Measurements from ENCODE around the gene PAQR7. TPM values are rescaled to one million over a fixed set of nuclear protein-coding genes. Genes with fewer than 3 reads are reported as not detected.

PAQR7 gene, protein sequence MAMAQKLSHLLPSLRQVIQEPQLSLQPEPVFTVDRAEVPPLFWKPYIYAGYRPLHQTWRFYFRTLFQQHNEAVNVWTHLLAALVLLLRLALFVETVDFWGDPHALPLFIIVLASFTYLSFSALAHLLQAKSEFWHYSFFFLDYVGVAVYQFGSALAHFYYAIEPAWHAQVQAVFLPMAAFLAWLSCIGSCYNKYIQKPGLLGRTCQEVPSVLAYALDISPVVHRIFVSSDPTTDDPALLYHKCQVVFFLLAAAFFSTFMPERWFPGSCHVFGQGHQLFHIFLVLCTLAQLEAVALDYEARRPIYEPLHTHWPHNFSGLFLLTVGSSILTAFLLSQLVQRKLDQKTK
- 4.4 to 5.8 TPM (median 4.8 TPM) in 5 replicates for total RNA-seq (2022; extraction: Qiagen RNA extraction; ENCODE audit: low read depth)

GRCh38 chr1:25875154-25875855 is at the start of gene PAQR7:
PAQR7 (minus strand) TSS chr1:25875708; CDS start chr1:25863839, 11,869 bp downstream.

DNA sequence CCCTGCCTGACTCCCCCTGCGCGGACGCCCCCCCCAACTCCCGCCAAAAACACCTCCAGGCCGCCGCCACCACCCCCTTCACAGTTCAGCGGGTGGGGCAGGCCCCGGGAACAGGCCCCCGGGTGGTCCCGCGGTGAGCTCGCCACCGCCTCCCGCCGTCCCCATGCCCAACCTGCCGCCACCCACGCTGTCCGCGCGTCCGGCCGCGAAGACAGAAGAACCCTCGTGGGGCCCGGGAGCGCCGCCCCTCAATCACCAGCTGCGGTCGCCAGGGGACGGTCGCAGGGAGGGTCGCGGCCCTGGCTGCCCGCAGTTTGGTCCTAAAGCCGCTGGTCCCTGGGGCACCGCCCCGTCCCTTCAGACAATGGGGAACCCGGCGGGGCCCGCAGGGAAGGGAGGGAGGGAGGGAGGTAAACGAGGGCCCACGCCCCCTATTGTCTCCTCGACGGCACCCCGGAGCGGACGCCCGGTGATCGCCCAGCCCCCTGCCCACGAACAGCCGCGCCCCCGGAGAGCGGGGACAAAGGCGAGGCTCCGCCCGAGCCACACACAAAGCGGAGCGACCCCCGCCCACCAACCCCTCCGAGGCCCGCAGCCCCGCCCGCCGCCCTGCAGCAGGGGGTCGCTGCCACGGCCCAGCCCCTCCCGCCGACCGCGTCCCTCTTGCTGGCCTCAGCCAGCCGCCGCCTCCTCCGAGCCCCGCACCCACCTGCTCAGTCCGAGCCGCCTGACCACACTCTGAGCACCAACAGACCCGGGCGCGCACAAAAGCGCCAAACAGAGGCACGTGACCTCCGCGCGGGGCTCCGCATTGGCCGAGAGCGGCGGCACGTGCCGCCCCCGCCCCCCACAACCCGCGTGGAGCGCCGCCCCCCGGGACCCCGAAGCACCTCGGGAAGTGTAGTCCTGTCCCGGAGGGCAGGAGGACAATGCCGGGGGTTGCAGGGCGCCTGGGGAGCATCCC is 30.5 kb upstream of the PAQR7 start, which contains the start of gene STMN1:
Gene STMN1 (minus strand): TSS at position 740 of the 964 bp plus-strand sequence. CDS start 1,743 bp downstream, outside the sequence.

DNA sequence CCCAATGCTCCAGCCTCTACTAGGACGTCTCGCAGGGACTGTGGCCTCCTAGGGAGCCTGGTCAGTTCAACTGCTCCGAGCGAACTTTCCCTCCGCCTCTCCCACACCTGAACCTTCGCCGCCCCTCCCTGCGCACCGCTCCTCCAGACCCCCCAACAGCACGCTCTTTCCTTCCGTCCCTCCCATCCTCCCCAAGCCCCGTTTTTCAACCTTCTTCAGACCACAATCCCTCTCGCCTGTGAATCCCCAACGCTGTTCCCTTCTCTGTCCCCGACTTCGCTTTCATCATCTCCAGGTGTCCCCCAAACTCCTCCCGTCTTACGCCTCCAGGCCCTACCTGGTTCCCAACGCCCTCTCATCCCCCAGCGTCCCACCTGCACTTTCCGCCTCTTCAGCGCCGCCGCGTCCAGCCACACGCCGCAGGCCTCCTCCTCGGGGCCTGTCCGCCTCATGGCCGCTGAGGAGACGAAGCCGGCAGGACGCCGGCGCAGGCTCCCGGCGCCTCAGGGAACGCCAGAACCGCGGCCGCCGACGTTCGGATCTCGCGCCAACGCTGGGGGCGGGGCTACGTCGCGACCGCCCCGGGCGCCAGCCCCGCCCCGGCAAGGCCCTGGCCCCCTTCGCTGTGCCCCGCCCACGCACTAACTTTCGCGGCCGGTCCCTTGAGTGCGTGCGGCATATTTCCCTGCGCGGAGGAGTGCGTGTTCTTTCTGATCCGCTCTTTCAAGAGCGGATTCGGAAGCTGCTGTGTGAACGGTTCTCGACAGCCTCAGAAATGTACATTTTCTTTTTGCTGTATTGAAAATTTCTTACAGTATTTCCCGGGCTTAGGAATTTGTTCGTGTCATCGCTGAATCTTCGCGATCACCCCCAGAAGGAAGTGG is 16.4 kb downstream of the PAQR7 start, which contains the start of gene AUNIP:
Gene AUNIP (minus strand): TSS at position 552 of the 884 bp plus-strand sequence. CDS start 100 bp downstream, at position 452.

GRCh38 chr1:25819491-25820246 is 55.8 kb downstream of the PAQR7 start, which contains the start of gene MTFR1L:
MTFR1L (plus strand) TSS chr1:25819954; CDS start chr1:25823105, 3,151 bp downstream.

Other genes starting within 250 kb of the PAQR7 start
- 53.1 to 66.3 TPM (median 61.9 TPM) in 5 replicates for gene SELENON, start 75.5 kb downstream of the PAQR7 start, total RNA-seq (2022; extraction: Qiagen RNA extraction; ENCODE audit: low read depth)
- 25.1 to 27.2 TPM (median 27.2 TPM) in 5 replicates for gene MTFR1L, start 55.8 kb downstream of the PAQR7 start, total RNA-seq (2022; extraction: Qiagen RNA extraction; ENCODE audit: low read depth)
- gene AUNIP, start 16.3 kb downstream of the PAQR7 start, total RNA-seq (2022; extraction: Qiagen RNA extraction; ENCODE audit: low read depth) = 6.7 to 7.9 TPM (median 7.5 TPM) in 5 replicates
- 195 to 218 TPM (median 202 TPM) in 5 replicates for gene STMN1, start 30.7 kb upstream of the PAQR7 start, total RNA-seq (2022; extraction: Qiagen RNA extraction; ENCODE audit: low read depth)
- 6.1 to 8.5 TPM (median 8.2 TPM) in 5 replicates for gene PAFAH2, start 122.4 kb upstream of the PAQR7 start, total RNA-seq (2022; extraction: Qiagen RNA extraction; ENCODE audit: low read depth)
- gene EXTL1, start 146.1 kb upstream of the PAQR7 start, total RNA-seq (2022; extraction: Qiagen RNA extraction; ENCODE audit: low read depth) = 0.08 TPM in 1 of 5 replicates, not detected in the others
- 0.19 to 0.40 TPM (median 0.31 TPM) in 5 replicates for gene SLC30A2, start 170.4 kb upstream of the PAQR7 start, total RNA-seq (2022; extraction: Qiagen RNA extraction; ENCODE audit: low read depth)
- gene TRIM63, start 191.9 kb upstream of the PAQR7 start, total RNA-seq (2022; extraction: Qiagen RNA extraction; ENCODE audit: low read depth) = 0.70 to 1.5 TPM (median 1.2 TPM) in 5 replicates
- gene PDIK1L, start 236.1 kb upstream of the PAQR7 start, total RNA-seq (2022; extraction: Qiagen RNA extraction; ENCODE audit: low read depth) = 1.6 to 2.1 TPM (median 2.0 TPM) in 5 replicates

All from A549 treated with GW870086 at 1 μM for 4 hours (cell line).